Suppressor macrophage (primary cell): ENCODE data around the gene CKAP4.
A peak's percentile ranks its signal among the peaks of the same experiment; 100 is the strongest.

Source experiments
- DNase-seq, 4 experiments: peaks; one replicate each; pipeline ENCODE4 v3.0.0-alpha.2; 2020 to 2022

Gene CKAP4

GRCh38 chr12:106274575-106275121 lies 26.8 kb upstream of the CKAP4 start:
- DNase-seq = no peak

- DNase-seq = no peak
These were observed 26.2 kb upstream of the CKAP4 start for GRCh38 chr12:106274012-106274411.

GRCh38 chr12:106273491-106273890 lies 25.7 kb upstream of the CKAP4 start:
- peak in 3 of 4 experiments; percentile 38 to 64 (median 55) for DNase-seq

- DNase-seq = no peak
These were observed 24.0 kb upstream of the CKAP4 start for GRCh38 chr12:106271575-106272505.

GRCh38 chr12:106269150-106269771 lies 21.4 kb upstream of the CKAP4 start:
- DNase-seq = no peak

- DNase-seq = no peak
These were observed 19.7 kb upstream of the CKAP4 start for GRCh38 chr12:106267535-106267934.

- peak; percentile 32 to 74 (median 62) for DNase-seq
These were observed 17.3 kb upstream of the CKAP4 start for GRCh38 chr12:106265116-106265515.

GRCh38 chr12:106258935-106259334 lies 11.1 kb upstream of the CKAP4 start:
- no peak for DNase-seq

GRCh38 chr12:106258226-106258625 lies 10.4 kb upstream of the CKAP4 start:
- no peak for DNase-seq

GRCh38 chr12:106256524-106256923 lies 8.7 kb upstream of the CKAP4 start:
- no peak for DNase-seq

GRCh38 chr12:106255952-106256351 lies 8.1 kb upstream of the CKAP4 start:
- no peak for DNase-seq

- no peak for DNase-seq
These were observed 7.7 kb upstream of the CKAP4 start for GRCh38 chr12:106255493-106255892.

GRCh38 chr12:106254724-106255123 lies 6.9 kb upstream of the CKAP4 start:
- DNase-seq = no peak

GRCh38 chr12:106251631-106252455 lies 4.0 kb upstream of the CKAP4 start:
- DNase-seq = peak in 3 of 4 experiments; percentile 8 to 54 (median 31)

GRCh38 chr12:106249411-106250135 lies 1.8 kb upstream of the CKAP4 start:
- no peak for DNase-seq

GRCh38 chr12:106248846-106249371 lies 1.1 kb upstream of the CKAP4 start:
- DNase-seq = peak; percentile 75 to 90 (median 82)

- DNase-seq = peak; percentile 57 to 71 (median 64)
These were observed 559 bp upstream of the CKAP4 start for GRCh38 chr12:106248312-106248845.

- peak; percentile 56 to 80 (median 66) for DNase-seq
These were observed 738 bp downstream of the CKAP4 start for GRCh38 chr12:106246891-106247673.

- peak; percentile 51 to 72 (median 66) for DNase-seq
These were observed 2.1 kb downstream of the CKAP4 start for GRCh38 chr12:106245767-106246166.

- DNase-seq = no peak
These were observed 4.2 kb downstream of the CKAP4 start for GRCh38 chr12:106243620-106244019.
